Kidney (tissue), 14 donors: ENCODE results near the gene EPHA4. TPM values are rescaled to one million over a fixed set of nuclear protein-coding genes. Genes with fewer than 3 reads are reported as not detected.
A peak's percentile ranks its signal among the peaks of the same experiment; 100 is the strongest.

ENCODE experiments used
- DNase-seq, 5 donors: peaks; one replicate each; pipeline ENCODE4 v3.0.0-alpha.2; 2013 to 2020
- FAIRE-seq: peaks from 2 replicates; lab custom pipeline; 2012; peaks lifted over from hg19 to GRCh38; lab: Jason Lieb, UNC
- H3K27ac ChIP-seq, 2 donors: one replicate each; pipeline ENCODE4 v1.7.0; 2013; ENCODE audit warnings: low read depth in 2 of 2, low read length in 2 of 2, inconsistent platforms in 1 of 2
- H3K27me3 ChIP-seq: one replicate; pipeline ENCODE4 v1.7.1; 2013; ENCODE audit warnings: low read length, inconsistent platforms; ENCODE audit not compliant: control insufficient read depth, insufficient read depth
- H3K36me3 ChIP-seq, 3 donors: one replicate each; pipeline versions ENCODE4 v1.7.0 to v1.7.1; 2013; ENCODE audit warnings: low read length in 3 of 3, control low read depth in 1 of 3, inconsistent platforms in 1 of 3; ENCODE audit not compliant: insufficient read depth in 3 of 3, control insufficient read depth in 2 of 3
- H3K4me1 ChIP-seq, 3 donors: one replicate each; pipeline versions ENCODE4 v1.7.0 to v1.7.1; 2013; ENCODE audit warnings: low read length in 3 of 3, inconsistent platforms in 1 of 3, low read depth in 1 of 3; ENCODE audit not compliant: control insufficient read depth in 2 of 3, insufficient read depth in 2 of 3
- H3K4me3 ChIP-seq, 3 donors: one replicate each; pipeline versions ENCODE4 v1.7.0 to v1.8.1; 2013; ENCODE audit warnings: low read length in 3 of 3, control low read depth in 1 of 3, inconsistent platforms in 1 of 3
- H3K9ac ChIP-seq, 3 donors: one replicate each; pipeline versions ENCODE4 v1.7.0 to v1.7.1; 2013; ENCODE audit warnings: low read length in 3 of 3, control low read depth in 1 of 3, inconsistent platforms in 1 of 3
- H3K9me3 ChIP-seq, 3 donors: one replicate each; pipeline versions ENCODE4 v1.7.0 to v1.7.1; 2013; ENCODE audit warnings: low read length in 3 of 3, control low read depth in 1 of 3, inconsistent platforms in 1 of 3; ENCODE audit not compliant: control insufficient read depth in 2 of 3, insufficient read depth in 1 of 3
- CTCF ChIP-seq: IDR thresholded peaks from 3 replicates; pipeline ENCODE4 v1.5.1; 2012; ENCODE audit warnings: mild to moderate bottlenecking, moderate library complexity, borderline replicate concordance; ENCODE audit not compliant: insufficient read depth; ENCODE audit errors: extremely low read depth
- intact Hi-C: fragments of 100-400 bp; cut with DNase I; formaldehyde crosslinking; loops from one replicate; pipeline ENCODE4 v1.11.1; 2022
- polyA plus RNA-seq: library from polyadenylated mRNA; stranded (reverse); fragments of 350-450 nt; fragmentation: Illumina TruSeq; extraction: RNeasy Lipid Tissue Mini Kit (QIAGEN cat#74804); gene quantifications from one replicate; pipeline ENCODE4 v1.2.3, GENCODE V29; 2014; ENCODE audit warnings: low read depth, low replicate concordance; ENCODE audit not compliant: insufficient read depth
- total RNA-seq: library from RNA; stranded (reverse); fragmentation: NEBNext Ultra II Directional; extraction: Animal tissue kit (Norgen Biotek cat#: 25700); gene quantifications from one replicate; pipeline ENCODE4 v1.2.1, GENCODE V29; 2021
- donor health status: control.
- donor health status: control.
- donor health status: control.
- donor health status: control.
- donor health status: control.
- donor health status: DM: yes; HTN: yes; CAD: no.
- donor health status: Normal renal cell carcinoma (clear cell type).

EPHA4 gene
- total and polyA plus RNA-seq, 2 donors from 2014 or later: 4.8 to 38.0 TPM

DNA sequence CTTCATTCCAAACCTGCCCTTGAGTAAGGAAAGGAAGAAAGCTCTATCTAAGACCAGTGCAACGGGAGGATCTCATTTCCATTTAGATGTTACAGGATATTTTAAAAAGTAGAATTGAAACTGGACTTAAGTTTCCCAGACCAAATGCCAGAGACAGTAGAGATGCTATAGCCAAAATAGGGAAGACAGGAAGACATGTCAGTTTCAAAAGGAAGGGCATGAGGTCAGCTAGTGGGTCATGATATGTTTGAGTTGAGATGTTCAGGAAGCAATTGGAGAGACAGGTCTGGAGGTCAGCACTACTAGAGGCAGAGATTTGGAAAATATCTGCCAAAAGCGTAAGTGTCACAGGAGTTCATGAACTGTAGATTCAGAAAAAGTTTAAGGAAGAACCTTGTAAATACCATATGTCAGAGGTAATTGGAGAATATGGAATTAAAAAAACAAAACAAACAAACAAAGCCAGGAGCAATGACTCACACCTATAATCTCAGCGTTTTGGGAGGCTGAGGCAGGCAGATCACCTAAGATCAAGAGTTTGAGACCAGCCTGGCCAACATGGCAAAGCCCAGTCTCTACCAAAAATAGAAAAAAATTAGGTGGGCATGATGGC, 50.8 kb downstream of the EPHA4 start:
- no peaks in the 10 kb centered on the region for H3K36me3 ChIP-seq
- DNase-seq: peak in 1 of 5 donors; percentile 23
- intact Hi-C loops: no loop called here
- no peak for FAIRE-seq
- TF ChIP-seq CTCF: no peak
- no peak overlapping the region for H3K4me3 ChIP-seq
- no peaks in the 10 kb centered on the region for H3K9me3 ChIP-seq
- H3K4me1 ChIP-seq: peaks cover 0 to 2% (median 2%) of the 10 kb centered on the region in 3 donors
- H3K27me3 ChIP-seq: no peaks in the 10 kb centered on the region
- no peak overlapping the region for H3K9ac ChIP-seq
- no peak overlapping the region for H3K27ac ChIP-seq

DNA sequence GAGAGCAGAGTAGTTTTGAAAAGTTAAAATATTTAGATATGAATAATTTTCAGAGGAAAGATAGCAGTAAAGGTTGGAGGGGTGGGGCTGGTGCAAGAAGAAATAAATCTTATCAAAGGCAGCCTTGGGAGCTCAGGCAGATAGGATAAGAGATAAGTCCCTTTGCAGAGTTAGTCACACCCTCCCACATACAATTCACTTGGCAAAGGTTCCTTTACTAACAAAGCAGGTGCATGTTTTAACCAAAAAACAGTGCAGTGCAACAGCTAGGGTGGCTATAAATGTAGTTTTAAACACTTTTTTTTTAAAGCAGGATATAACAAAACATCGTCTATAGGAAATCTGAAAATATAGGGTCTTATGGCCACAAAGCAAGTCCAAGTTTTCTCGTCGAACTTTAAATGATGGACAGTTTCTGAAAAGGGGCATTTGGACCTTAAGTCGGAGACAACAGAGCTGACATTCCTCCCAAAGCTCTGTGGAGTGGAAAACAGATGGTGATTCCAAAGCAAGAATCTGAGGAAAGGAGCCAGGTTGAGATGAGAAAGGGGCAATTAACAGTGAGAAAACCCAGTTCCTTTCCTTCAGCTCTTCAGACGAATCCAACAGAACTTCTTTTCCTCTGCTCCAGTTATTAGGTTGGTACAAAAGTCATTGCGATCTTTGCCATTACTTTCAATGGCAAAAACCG, 53.0 kb downstream of the EPHA4 start:
- TF ChIP-seq CTCF: no peak
- no peak overlapping the region for H3K27ac ChIP-seq
- no peaks in the 10 kb centered on the region for H3K27me3 ChIP-seq
- peaks cover 0 to 2% (median 0%) of the 10 kb centered on the region in 3 donors for H3K4me1 ChIP-seq
- DNase-seq (no peak), FAIRE-seq (no peak)
- no peak overlapping the region for H3K4me3 ChIP-seq
- intact Hi-C loops: no loop called here
- no peak overlapping the region for H3K9ac ChIP-seq
- no peaks in the 10 kb centered on the region for H3K36me3 ChIP-seq
- H3K9me3 ChIP-seq: no peaks in the 10 kb centered on the region

- Histone ChIP-seq H3K9ac (no peak overlapping the region), H3K27me3 (no peaks in the 10 kb centered on the region), H3K4me1 (peaks cover 0 to 2% (median 0%) of the 10 kb centered on the region in 3 donors), H3K4me3 (no peak overlapping the region), H3K27ac (no peak overlapping the region), H3K9me3 (no peaks in the 10 kb centered on the region), H3K36me3 (no peaks in the 10 kb centered on the region)
- TF ChIP-seq CTCF: no peak
- no peak for FAIRE-seq
- intact Hi-C loops: no loop called here
- DNase-seq: peak in 1 of 5 donors; percentile 24
These were observed 53.7 kb downstream of the EPHA4 start for GRCh38 chr2:221518201-221518934.
